PC-9 (cell line): ENCODE results near the gene FIGNL2.

Source experiments
- CTCF ChIP-seq: fragments of 200-600 bp; sonication (generic); conservative IDR thresholded peaks from 2 replicates; pipeline ENCODE4 v1.6.1; 2017; ENCODE audit warnings: mixed run types, antibody characterized with exemption, mild to moderate bottlenecking, moderate library complexity
- EZH2 ChIP-seq: fragments of 200-600 bp; sonication (generic); IDR thresholded peaks from 2 replicates; pipeline ENCODE4 v1.8.0; 2017; ENCODE audit warnings: antibody characterized with exemption, low read depth

GRCh38 chr12:51890511-51891171, 42.1 kb upstream of the FIGNL2 start:
- TF ChIP-seq CTCF (no peak), EZH2 (no peak)
